ENCODE results near the gene MSN.

DNA sequence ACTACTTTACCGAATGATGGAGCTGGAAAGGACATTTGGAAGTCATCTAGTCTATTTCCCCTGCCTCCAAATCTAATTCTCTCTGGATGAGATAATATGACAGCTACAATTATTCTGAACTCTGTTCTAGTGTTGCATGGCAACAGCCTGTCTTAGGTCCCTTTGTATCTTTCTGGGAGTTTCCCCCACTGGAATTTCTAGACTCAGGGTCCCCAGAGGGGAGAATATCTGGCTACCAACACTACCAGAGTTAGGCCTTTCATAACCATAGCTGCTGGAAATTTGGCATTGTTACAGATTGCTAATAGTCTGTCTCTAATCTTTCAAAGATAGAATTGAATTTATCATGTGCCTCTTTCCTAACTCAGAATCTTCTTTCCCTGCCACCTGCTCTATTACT, 4.5 kb downstream of the MSN start:
- TF ChIP-seq CTCF (conservative IDR thresholded peaks at IDR 0.05 in 1 of 2, IDR thresholded peaks at IDR 0.05 in 1 of 2; ENCODE audit: extremely low read depth in 1 of 2, insufficient read depth in 1 of 2, low read depth in 1 of 2, low read length in 2 of 2) (no peak), EZH2 (IDR thresholded peaks at IDR 0.05; ENCODE audit: borderline replicate concordance, low read length) (no peak)

Data from mammary epithelial cell (primary cell).